ENCODE results near the gene HABP2. TPM values are rescaled to one million over a fixed set of nuclear protein-coding genes. Genes with fewer than 3 reads are reported as not detected.

HABP2 gene
- total and polyA plus RNA-seq, 2 of the 4 experiments (the other 2 are of a cell fraction), result not detected

- POLR2A ChIA-PET (ENCODE audit: unreplicated experiment), result no interaction called here
- no peaks in the 10 kb centered on the region for H4K20me1 ChIP-seq (ENCODE audit: insufficient read depth, low read length)
- no peak overlapping the region for H2BK120ac ChIP-seq (ENCODE audit: low read depth, low read length)
- H4K91ac ChIP-seq (ENCODE audit: insufficient read depth, low read depth, low read length), result no peak overlapping the region
- H3K27ac ChIP-seq (ENCODE audit: insufficient read depth, low read length), result no peak overlapping the region
- H3K36me3 ChIP-seq (ENCODE audit: control insufficient read depth, insufficient read depth, low read length), result no peaks in the 10 kb centered on the region
- H2AK9ac ChIP-seq (replicated peaks; ENCODE audit: low read depth, low read length, poor library complexity), result no peak overlapping the region
- no peaks in the 10 kb centered on the region for H3K4me1 ChIP-seq (ENCODE audit: control insufficient read depth, insufficient read depth, low read length)
- H4K8ac ChIP-seq (ENCODE audit: low read depth in 2 of 2, low read length in 2 of 2), result no peak overlapping the region
- no peak overlapping the region for H3K4me2 ChIP-seq (ENCODE audit: low read depth, low read length)
- H2AFZ ChIP-seq (replicated peaks; ENCODE audit: low read length, poor library complexity), result no peak overlapping the region
- no peak overlapping the region for H3K56ac ChIP-seq (ENCODE audit: extremely low read depth, insufficient read depth, low read length)
- TF ChIP-seq RAD21 (IDR thresholded peaks at IDR 0.05; ENCODE audit: low read length) (no peak), CTCF (conservative IDR thresholded peaks at IDR 0.05; ENCODE audit: low read depth, low read length) (no peak), USF2 (IDR thresholded peaks at IDR 0.05; ENCODE audit: low read depth, low read length) (no peak), MAZ (IDR thresholded peaks at IDR 0.05; ENCODE audit: borderline replicate concordance, low read depth, low read length) (no peak), FOS (IDR thresholded peaks at IDR 0.05; ENCODE audit: low read depth, low read length) (no peak), CEBPB (IDR thresholded peaks at IDR 0.05; ENCODE audit: low read depth, low read length) (no peak), RFX5 (IDR thresholded peaks at IDR 0.05; ENCODE audit: low read depth, low read length) (no peak), MXI1 (IDR thresholded peaks at IDR 0.05; ENCODE audit: borderline replicate concordance, low read depth, low read length) (no peak), SMC3 (IDR thresholded peaks at IDR 0.05; ENCODE audit: low read depth, low read length) (no peak), BHLHE40 (IDR thresholded peaks at IDR 0.05; ENCODE audit: low read depth, low read length) (no peak), CHD1 (IDR thresholded peaks at IDR 0.05; ENCODE audit: low read depth, low read length) (no peak), NFE2L2 (IDR thresholded peaks at IDR 0.05; ENCODE audit: low read depth, low read length) (no peak)
- H2AK5ac ChIP-seq (ENCODE audit: low read depth, low read length), result no peak overlapping the region
- ATAC-seq (ENCODE audit: low read depth) (no peak), DNase-seq (no peak)
- H2BK15ac ChIP-seq (ENCODE audit: low read depth, low read length), result no peak overlapping the region
- H3K14ac ChIP-seq (replicated peaks; ENCODE audit: low read depth, low read length), result no peak overlapping the region
- intact Hi-C loops (cut with micrococcal nuclease) (loop anchor here (10.0 kb wide), 1 partner anchor 400 kb away; no protein-coding TSS in a partner anchor), in situ Hi-C loops (cut with MboI; ENCODE audit: low sequenced_read_pairs) (no loop called here), dilution Hi-C loops (cut with HindIII; ENCODE audit: low sequenced_read_pairs, unreplicated experiment) (no loop called here)
- H2BK5ac ChIP-seq (ENCODE audit: low read depth, low read length, poor library complexity, severe bottlenecking), result no peak overlapping the region
- no peak overlapping the region for H3K4me3 ChIP-seq (ENCODE audit: insufficient read depth, low read depth, low read length)
- no peaks in the 10 kb centered on the region; the same call in 1 of the 2 replicates for H3K27me3 ChIP-seq (ENCODE audit: control insufficient read depth, insufficient read depth, low read length)
- CTCF ChIA-PET, result interaction anchor here (0.5 kb wide), 1 partner anchor 37 kb away, joined by 3 read pairs; no protein-coding TSS in a partner anchor
- H3K18ac ChIP-seq (ENCODE audit: low read depth, low read length), result no peak overlapping the region
- H3K9ac ChIP-seq (ENCODE audit: low read depth, low read length), result no peak overlapping the region
- no peak overlapping the region for H2BK20ac ChIP-seq (ENCODE audit: low read depth, low read length)
- H4K5ac ChIP-seq (ENCODE audit: low read depth, low read length), result no peak overlapping the region
- WGBS, 2 experiments (ENCODE audit: extremely low coverage in 2 of 2, insufficient read length in 1 of 2), result no CpG with 5 or more reads among the region's 11 CpGs
- no peaks in the 10 kb centered on the region for H3K9me3 ChIP-seq (ENCODE audit: control insufficient read depth, insufficient read depth, low read length)
- no peak overlapping the region for H3K4ac ChIP-seq (ENCODE audit: low read depth, low read length)
- no peak overlapping the region for H3K23ac ChIP-seq (ENCODE audit: low read depth, low read length)
- no peaks in the 10 kb centered on the region for H3K79me1 ChIP-seq (ENCODE audit: low read depth in 1 of 2, low read length in 2 of 2)
- no TSS peak for BruUV-seq (replicated peaks)
- no peaks in the 10 kb centered on the region for H3K9me1 ChIP-seq (ENCODE audit: insufficient read depth, low read length)
Measured at GRCh38 chr10:113524539-113525490, 28.0 kb upstream of the HABP2 start.

Data from IMR-90 (cell line).